ENCODE measurements around the gene IFIT2.
"Not testable (repeated sequence)": the region's sequence is repeated elsewhere in the genome, so short reads cannot be mapped to it uniquely, and the experiment has no call there.

IFIT2 gene

DNA sequence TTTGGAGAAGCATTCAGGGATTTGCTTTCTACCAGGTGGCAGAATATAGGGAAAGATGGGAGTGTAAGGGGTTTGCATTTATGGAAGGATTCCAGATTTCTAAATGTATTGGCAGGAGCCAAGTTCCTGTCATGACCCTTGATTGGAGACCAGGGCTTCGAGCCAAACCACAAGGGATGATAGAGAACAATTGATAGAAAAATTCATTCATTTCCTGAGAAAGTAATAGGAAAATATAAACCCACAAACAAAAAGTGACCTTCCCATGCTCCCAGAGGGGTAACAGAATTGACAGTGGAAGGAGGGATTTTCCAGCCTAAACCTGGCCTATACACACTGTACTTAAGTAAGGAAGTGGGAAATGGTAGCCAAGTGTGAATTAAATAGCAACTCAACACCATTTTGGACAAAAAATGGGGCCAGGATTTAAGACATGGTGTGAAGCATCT, 22.4 kb upstream of the IFIT2 start:
- DNase-seq (ENCODE audit: low read depth): no peak

DNA sequence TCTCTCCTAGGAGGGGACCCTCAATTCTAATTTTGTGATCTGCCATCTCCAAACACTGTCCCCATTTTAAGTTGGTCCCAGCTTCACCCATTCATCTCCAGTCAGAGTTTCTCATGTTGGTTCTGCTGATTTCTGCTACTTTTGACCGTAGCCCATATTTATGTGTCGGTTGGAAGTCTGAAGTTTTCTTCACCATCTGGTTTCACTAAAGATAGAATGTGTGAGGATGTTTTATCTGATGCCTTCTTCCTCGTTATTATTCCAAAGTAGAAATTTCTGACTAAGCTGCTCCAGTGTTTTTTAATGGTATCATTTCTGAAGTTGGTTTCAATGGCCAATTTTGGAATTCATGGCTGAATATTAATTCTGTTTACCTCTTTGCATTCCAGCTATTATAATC, 21.3 kb upstream of the IFIT2 start:
- DNase-seq (ENCODE audit: low read depth): no peak

DNA sequence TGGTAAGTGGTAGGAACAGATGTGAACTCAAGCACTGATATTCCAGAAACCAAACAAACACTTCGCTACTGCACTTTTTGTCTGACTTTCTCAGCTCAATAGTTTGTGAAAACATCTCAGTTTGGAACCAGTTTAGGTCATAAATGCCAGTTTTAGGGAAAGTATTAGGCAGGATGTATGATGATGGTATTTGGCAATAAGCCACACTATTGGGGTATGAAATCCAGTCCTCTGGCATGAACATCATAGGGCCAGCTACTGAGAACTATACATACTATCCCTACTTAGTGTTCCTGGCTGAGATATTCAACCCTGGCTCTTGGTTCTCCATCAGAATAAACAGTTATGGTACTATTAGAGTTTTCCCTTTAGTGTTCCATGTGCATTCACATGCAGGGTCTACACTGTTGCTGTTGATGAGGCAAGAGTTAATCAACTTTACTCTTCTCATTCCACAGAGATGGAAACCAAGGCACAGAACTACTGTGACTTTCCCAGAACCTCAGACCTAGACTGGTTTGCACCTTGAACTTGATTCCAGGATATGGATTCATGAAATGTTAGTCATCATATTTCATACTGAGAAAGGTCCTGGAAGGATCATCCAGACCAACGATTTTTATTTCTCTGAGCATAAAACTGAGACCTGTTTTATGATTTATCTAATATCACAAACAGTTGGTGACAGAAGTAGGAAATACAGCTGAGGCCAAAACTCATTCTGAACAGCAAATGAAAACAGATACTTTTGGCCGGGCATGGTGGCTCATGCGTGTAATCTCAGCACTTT, 20.0 kb upstream of the IFIT2 start:
- no peak for DNase-seq (ENCODE audit: low read depth)

DNA sequence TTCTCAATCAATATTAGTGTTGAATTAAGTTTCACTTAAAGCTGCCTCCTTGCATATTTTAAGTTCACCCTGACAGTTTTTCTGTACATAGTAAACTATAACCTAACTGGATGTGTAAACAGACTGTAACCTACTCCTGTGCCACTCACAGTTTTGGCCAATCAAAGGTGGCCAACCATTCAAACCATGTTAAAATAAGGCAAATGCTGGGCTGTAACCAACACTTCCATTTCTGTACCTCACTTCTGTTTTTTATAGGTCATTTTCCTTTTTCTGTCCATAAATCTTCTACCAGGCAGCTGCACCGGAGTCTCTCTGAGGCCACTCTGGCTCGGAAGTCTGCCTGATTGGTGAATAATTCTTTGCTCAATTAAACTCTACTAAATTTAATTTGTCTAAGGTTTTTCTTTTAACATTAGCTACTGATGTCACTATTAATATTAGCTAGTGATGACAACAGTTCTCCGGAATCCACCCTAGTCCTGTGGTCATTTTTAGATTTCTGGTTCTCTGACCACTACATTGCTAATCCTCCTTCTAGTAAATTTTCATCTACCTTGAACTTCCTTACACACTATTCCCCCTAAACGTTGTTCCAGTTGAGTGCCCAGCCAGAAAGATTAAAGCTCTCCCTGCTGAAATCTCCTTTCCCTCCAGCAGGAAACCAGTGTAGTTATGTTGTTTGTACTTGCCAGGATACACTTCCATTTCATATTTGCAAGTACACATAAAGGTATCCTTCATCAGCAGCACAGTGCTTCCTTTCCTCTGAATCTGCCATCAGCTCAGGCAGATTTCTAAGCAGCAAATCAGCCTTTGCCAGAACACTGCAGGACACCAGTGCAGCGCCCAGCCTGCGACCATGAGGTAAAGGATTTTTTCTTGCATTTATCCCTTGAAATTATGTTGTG, 18.6 kb upstream of the IFIT2 start:
- DNase-seq (ENCODE audit: low read depth): no peak

DNA sequence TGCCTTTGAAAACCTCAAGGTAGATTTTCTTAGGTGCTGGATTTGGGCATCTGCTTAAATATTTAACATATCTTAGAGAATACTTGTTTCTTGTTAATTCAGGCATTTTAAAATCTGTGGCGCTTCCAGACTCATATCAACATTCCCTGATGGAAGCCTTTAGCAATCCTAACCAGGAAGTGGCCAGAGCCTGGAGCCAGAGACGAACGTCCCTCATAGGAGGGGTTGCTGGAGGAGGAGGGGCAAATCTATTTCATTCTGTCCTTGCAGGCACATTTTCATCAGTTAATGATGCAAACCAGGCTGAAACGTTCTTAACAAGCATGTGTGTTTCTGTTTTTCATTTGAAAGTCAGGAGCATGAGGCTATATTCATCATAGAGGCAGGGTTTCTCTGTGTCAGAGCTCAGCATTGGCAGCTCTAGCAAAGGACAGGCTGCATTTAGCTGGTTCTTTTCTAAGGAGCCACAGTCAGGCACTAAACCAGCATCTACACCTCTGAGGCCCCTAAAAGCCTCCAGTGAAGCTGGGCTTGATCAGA, 17.8 kb upstream of the IFIT2 start:
- DNase-seq (ENCODE audit: low read depth): no peak

DNA sequence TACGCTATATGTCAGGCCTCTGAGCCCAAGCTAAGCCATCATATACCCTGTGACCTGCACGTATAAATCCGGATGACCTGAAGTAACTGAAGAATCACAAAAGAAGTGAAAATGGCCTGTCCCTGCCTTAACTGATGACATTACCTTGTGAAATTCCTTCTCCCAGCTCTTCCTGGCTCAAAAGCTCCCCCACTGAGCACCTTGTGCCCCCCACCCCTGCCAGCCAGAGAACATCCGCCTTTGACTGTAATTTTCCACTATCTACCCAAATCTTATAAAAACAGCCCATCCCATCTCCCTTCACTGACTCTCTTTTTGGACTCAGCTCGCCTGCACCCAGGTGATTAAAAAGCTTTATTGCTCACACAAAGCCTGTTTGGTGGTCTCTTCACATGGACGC, 17.1 kb upstream of the IFIT2 start:
- not testable (repeated sequence) for DNase-seq (ENCODE audit: low read depth)

DNA sequence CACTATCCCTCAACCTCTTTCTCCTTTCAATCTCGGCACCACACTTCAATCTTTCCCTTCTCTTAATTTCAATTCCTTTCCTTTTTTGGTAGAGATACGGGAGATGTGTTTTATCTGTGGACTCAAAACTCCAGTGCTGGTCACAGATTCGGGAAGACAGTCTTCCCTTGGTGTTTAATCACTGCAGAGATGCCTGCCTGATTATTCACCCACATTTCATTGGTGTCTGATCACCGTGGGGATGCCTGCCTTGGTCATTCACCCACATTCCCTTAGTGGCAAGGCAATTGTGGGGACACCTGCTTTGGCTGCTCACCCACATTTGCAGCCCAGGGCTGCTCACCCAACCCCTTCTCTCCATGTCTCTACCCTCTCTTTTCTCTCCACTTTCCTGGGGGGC, 16.5 kb upstream of the IFIT2 start:
- DNase-seq (ENCODE audit: low read depth): not testable (repeated sequence)

DNA sequence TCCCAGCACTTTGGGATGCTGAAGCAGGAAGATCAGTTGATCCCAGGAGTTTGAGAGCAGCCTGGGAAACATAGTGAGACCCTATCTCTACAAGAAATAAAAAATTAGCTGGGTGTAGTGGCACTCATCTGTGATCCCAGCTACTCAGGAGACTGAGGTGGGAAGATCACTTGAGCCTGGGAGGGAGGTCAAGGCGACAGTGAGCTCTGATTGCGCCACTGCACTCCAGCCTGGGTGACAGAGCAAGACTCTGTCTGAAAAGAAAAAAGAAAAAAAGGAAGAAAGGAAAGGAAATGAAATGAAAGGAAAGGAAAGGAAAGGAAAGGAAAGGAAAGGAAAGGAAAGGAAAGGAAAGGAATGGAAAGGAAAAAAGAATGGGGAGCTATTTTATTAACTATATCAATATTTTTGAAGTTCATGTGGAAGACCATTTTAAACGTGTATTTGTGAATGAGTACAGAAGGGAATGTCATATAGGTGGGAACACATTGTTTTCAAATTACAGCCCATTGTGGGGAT, 7.1 kb upstream of the IFIT2 start:
- DNase-seq (ENCODE audit: low read depth): no peak

DNA sequence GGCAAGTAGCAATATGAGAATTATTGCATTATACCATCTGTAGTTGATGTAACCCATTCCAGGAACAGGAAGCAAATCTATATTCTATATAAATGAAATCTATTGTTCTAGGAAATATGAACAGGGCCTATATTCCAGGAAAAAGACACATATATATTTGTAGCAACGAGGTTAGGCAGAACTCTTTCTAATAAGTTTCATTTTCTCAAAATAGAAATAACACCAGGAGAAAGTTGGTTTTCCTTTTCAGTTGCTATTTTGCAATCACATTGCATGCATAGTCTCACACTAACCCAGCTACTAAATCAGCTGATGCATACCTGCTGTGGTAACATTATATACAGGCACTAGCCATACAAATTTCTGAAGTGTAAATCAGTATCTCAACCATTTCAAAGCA, 6.2 kb upstream of the IFIT2 start:
- no peak for DNase-seq (ENCODE audit: low read depth)

DNA sequence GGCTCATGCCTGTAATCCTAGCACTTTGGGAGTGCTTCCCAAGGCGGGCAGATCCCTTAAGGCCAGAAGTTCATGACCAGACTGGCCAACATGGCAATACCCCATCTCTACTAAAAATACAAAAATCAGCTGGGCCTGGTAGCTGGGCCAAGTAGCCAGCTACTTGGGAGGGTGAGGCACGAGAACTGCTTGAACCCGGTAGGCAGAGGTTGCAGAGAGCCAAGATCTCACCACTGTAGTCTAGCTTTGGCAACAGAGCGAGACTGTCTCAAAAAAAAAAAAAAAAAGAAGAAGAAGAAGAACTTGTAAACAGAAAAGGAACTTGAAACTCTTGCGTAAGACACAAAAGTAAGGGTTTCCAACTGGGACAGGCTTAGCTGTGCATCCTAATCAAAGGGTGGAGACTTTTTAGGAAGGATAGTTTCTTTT, 5.6 kb upstream of the IFIT2 start:
- DNase-seq (ENCODE audit: low read depth): no peak

DNA sequence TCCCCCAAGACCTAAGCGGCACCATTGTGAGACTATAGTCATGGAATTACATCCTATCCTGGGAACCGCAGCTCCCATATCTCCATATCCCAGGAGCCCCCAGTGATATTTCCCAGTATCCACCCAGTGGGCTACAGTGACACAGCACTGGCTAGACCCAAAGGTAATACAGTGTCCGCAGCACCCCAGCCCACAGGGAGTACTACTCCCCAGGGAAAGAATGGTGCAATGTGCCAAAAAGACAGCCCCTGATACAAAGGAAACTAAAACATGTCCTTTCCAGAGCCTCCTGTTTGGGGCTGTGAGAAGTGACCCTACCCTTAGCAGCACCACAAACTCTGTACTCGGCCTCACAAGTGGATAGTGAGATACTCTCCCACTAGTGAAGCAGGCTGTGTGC, 4.5 kb upstream of the IFIT2 start:
- no peak for DNase-seq (ENCODE audit: low read depth)

DNA sequence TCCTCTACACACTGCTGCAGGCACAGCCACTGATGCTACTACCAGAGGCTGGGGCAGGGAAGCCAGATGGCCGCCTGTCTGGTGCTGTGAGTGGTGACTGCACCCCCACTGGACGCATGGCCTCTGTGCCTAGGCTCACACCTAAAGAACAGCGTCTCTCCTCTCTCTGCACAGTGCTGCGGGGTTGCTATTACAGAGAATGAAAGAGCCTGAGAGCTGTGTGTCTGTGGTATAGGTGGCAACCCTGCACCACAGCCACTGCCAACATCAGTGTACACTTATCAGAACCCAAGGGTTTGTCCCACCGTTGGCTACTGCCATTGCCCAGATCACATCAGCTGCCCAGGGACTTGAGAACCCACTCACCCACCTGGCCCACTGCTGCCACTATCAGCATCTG, 4.1 kb upstream of the IFIT2 start:
- DNase-seq (ENCODE audit: low read depth): no peak

DNA sequence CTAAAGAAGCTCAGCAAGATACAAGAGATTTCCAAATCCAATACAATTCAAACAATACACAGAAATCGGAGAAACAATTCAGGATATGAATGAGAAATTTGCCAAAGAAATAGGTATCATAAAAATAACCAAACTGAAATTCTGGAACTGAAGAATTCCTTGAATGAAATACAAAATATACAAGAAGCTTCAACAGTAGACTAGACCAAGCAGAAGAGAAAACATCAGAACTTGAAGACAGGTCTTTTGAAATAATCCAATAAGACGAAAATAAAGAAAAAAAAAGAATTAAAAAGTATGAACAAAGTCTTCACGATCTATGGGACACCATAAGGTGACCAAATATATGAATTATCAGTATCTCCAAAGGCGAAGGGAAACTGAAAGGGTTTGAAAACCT, 2.8 kb upstream of the IFIT2 start:
- DNase-seq (ENCODE audit: low read depth): no peak

DNA sequence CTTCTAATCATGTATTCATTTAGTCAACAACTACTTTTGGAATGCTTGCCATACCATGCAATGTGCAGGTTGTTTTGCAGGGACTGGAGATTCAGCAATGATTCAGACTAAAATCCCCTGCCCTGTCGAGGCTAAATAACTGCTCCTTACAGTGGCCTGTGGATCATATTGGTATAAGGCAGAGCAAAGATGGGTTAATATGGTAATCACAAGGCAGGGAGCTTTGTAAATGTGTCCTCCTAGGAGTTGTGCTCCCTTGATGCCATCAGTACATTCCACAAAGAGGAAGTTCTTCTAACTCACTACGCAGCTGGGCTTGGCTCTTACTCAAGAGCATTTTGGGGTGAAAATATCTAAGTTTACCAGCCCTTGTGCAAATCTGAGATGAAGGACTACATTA, 614 bp upstream of the IFIT2 start:
- no peak for DNase-seq (ENCODE audit: low read depth)

DNA sequence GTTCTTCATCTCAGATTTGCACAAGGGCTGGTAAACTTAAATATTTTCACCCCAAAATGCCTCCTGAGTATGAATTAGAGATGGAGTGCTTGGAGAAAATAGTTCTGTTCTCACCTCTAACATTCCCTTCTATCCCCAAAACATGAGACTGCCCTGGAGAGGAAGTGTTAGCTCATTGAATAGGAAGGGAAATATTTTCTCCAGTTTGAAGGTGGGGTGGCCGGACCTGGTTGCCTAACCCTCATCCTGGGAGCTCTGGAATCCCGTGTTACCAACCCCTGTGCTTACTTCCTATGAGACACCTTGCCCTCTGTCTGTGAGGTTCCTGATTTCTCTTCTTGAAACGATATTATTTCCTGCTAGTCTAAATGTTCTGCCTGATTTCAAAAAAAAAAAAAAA, 779 bp downstream of the IFIT2 start:
- DNase-seq (ENCODE audit: low read depth): no peak

DNA sequence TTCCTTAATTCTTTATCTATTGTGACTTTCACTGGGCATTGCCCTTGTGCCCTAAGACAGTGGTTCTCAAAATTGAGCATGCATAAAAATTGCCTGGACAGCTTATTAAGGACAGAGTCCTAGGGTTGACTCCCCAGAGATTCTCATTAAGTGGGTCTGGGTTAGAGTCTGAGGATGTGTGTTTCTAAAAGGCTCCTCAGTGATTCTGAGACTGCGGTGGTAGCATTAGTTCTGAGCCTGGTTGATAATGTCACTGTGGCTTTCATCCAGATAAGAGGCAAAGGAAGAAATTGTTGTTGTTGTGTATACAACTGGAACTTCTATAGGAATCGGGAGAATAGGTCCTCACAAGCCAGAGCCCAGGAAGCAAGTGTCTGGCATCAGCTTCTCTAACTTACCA, 1.3 kb downstream of the IFIT2 start:
- DNase-seq (ENCODE audit: low read depth): no peak

DNA sequence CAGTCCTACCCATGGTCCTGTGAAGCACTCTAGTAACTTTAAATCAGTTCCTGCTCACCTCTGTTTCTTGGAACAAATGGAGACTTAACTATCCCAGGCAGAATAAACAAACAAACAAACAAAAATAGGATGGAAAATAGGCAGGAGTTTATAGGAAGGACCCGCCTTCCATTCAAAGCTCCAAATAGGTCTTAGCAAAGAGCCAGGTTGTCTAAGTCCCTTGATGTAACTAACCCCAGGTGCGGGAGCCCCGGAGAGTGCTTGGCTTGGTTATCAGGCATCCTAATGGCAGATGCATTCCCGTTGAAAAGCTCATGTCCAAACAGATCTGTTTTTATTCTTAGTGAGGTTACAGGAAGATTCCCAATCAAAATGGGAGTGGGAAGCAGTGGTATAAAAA, 2.2 kb downstream of the IFIT2 start:
- no peak for DNase-seq (ENCODE audit: low read depth)

DNA sequence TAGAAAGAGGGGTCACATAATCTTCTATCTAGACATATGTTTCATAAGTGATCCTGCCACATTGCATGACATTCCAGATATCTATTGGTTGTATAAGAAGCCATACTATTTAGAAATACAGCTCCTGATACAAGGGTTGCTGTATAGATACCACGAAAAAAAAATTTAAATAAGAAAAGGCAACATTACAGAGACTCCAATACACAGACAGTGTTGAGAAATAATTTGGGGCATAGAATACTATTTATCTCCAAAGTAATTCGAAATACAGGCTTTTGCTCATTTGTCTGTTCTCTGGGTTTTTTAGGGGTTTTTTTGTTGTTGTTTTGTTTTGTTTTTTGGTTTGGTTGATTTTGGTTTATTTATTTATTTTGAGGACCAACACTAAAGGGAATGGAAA, 2.6 kb downstream of the IFIT2 start:
- DNase-seq (ENCODE audit: low read depth): no peak

DNA sequence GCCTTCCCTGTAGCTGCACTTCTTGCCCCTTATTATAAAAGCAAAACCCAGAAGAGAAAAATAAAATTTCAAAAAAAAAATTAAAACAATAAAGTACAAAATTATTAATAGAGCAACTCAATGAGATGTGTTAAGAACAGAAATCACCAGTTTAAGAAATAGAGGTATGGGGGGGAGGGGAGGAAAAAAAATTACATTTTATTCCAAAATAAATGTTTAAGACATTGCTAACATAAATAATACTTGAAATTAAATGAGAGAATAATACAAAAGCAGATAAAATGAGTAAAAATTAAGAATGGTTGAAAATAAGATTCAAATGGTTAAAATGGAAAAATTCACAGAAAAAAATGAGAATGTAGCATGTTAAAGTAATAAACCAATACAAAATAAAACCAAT, 3.1 kb downstream of the IFIT2 start:
- DNase-seq (ENCODE audit: low read depth): no peak

DNA sequence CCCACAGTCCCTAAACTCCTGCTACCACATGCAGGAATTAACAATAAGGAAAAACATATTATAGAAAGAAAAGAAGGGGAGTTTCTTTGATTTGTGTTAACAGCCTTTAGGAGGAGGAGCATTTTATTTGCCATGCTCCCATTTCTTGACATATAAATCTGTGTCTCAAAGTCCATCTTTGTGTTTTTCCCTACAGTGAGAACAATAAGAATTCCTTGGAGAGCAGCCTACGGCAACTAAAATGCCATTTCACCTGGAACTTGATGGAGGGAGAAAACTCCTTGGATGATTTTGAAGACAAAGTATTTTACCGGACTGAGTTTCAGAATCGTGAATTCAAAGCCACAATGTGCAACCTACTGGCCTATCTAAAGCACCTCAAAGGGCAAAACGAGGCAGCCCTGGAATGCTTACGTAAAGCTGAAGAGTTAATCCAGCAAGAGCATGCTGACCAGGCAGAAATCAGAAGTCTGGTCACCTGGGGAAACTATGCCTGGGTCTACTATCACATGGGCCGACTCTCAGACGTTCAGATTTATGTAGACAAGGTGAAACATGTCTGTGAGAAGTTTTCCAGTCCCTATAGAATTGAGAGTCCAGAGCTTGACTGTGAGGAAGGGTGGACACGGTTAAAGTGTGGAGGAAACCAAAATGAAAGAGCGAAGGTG, 4.1 kb downstream of the IFIT2 start:
- no peak for DNase-seq (ENCODE audit: low read depth)

DNA sequence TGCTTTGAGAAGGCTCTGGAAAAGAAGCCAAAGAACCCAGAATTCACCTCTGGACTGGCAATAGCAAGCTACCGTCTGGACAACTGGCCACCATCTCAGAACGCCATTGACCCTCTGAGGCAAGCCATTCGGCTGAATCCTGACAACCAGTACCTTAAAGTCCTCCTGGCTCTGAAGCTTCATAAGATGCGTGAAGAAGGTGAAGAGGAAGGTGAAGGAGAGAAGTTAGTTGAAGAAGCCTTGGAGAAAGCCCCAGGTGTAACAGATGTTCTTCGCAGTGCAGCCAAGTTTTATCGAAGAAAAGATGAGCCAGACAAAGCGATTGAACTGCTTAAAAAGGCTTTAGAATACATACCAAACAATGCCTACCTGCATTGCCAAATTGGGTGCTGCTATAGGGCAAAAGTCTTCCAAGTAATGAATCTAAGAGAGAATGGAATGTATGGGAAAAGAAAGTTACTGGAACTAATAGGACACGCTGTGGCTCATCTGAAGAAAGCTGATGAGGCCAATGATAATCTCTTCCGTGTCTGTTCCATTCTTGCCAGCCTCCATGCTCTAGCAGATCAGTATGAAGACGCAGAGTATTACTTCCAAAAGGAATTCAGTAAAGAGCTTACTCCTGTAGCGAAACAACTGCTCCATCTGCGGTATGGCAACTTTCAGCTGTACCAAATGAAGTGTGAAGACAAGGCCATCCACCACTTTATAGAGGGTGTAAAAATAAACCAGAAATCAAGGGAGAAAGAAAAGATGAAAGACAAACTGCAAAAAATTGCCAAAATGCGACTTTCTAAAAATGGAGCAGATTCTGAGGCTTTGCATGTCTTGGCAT, 4.8 kb downstream of the IFIT2 start:
- no peak for DNase-seq (ENCODE audit: low read depth)

DNA sequence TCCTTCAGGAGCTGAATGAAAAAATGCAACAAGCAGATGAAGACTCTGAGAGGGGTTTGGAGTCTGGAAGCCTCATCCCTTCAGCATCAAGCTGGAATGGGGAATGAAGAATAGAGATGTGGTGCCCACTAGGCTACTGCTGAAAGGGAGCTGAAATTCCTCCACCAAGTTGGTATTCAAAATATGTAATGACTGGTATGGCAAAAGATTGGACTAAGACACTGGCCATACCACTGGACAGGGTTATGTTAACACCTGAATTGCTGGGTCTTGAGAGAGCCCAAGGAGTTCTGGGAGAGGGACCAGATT, 5.4 kb downstream of the IFIT2 start:
- no peak for DNase-seq (ENCODE audit: low read depth)
